Vagina (tissue), 2 donors: ENCODE data around the gene FAM219A.

Experiments
- POLR2AphosphoS5 ChIP-seq, 2 donors: sonication (generic); formaldehyde crosslinking; IDR thresholded peaks; one replicate each; pipeline ENCODE4 v1.9.0; 2017; ENCODE audit warnings: antibody characterized with exemption in 2 of 2, mild to moderate bottlenecking in 2 of 2, low read depth in 1 of 2; ENCODE audit not compliant: insufficient read depth in 1 of 2
- TF ChIP-seq, protein P1 (sequence below), 3 experiments: fragments of 450-650 bp in 2 of 3; fragments of 200-600 bp in 1 of 3; sonication (generic) in 1 of 3; IDR thresholded peaks; one replicate each; pipeline ENCODE4 v1.5.1; 2017 to 2019; ENCODE audit warnings: antibody characterized with exemption in 3 of 3, mild to moderate bottlenecking in 2 of 3, moderate library complexity in 2 of 3

DNA sequence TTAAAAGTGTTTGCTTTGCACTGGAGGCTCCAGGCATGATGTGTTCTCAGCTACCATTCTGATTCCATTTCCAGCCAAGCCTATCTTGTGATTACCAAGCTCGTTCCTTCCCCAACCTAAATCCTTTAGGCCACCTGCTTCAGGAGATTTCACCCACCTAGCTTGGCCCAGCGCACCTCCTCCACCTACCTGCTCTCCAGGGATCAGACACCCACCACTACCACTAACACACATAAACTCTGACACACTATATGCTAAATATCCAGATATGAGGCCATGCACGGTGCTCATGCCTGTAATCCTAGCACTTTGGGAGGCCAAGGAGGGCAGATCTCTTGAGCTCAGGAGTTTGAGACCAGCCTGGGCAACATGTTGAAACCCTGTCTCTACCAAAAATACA lies 84.0 kb downstream of the FAM219A start:
- TF ChIP-seq POLR2AphosphoS5 (IDR thresholded peaks at IDR 0.05; ENCODE audit: insufficient read depth in 1 of 2, low read depth in 1 of 2), result no peak
- TF ChIP-seq, protein P1, sequence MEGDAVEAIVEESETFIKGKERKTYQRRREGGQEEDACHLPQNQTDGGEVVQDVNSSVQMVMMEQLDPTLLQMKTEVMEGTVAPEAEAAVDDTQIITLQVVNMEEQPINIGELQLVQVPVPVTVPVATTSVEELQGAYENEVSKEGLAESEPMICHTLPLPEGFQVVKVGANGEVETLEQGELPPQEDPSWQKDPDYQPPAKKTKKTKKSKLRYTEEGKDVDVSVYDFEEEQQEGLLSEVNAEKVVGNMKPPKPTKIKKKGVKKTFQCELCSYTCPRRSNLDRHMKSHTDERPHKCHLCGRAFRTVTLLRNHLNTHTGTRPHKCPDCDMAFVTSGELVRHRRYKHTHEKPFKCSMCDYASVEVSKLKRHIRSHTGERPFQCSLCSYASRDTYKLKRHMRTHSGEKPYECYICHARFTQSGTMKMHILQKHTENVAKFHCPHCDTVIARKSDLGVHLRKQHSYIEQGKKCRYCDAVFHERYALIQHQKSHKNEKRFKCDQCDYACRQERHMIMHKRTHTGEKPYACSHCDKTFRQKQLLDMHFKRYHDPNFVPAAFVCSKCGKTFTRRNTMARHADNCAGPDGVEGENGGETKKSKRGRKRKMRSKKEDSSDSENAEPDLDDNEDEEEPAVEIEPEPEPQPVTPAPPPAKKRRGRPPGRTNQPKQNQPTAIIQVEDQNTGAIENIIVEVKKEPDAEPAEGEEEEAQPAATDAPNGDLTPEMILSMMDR (IDR thresholded peaks at IDR 0.05), result no peak
